Uterus (tissue), 4 donors: ENCODE measurements around the gene NCAM1. TPM values are rescaled to one million over a fixed set of nuclear protein-coding genes. Genes with fewer than 3 reads are reported as not detected.

Experiments
- DNase-seq, 2 donors: peaks; one replicate each; pipeline ENCODE4 v3.0.0-alpha.2; 2019 to 2020
- H3K27ac ChIP-seq, 2 donors: fragments of 200-600 bp; sonication (generic); 1 replicate in 1 of 2; 2 replicates in 1 of 2; pipeline ENCODE4 v1.5.1; 2016 to 2018
- H3K27me3 ChIP-seq, 2 donors: fragments of 200-600 bp; sonication (generic); one replicate each; pipeline ENCODE4 v1.5.1; 2018 to 2019; ENCODE audit warnings: control low read depth in 1 of 2
- H3K36me3 ChIP-seq, 2 donors: fragments of 200-600 bp; sonication (generic); one replicate each; pipeline ENCODE4 v1.5.1; 2019; ENCODE audit warnings: control low read depth in 1 of 2
- H3K4me1 ChIP-seq, 2 donors: fragments of 200-600 bp; sonication (generic); one replicate each; pipeline ENCODE4 v1.5.1; 2018 to 2019; ENCODE audit warnings: control low read depth in 1 of 2
- H3K4me3 ChIP-seq, 2 donors: fragments of 200-600 bp; sonication (generic); 1 replicate in 1 of 2; 2 replicates in 1 of 2; pipeline ENCODE4 v1.5.1; 2018 to 2019; ENCODE audit warnings: mild to moderate bottlenecking in 1 of 2
- H3K9me3 ChIP-seq, 2 donors: fragments of 200-600 bp; sonication (generic); one replicate each; pipeline ENCODE4 v1.5.1; 2019; ENCODE audit warnings: control low read depth in 1 of 2
- POLR2A ChIP-seq, 2 donors: fragments of 450-650 bp; IDR thresholded peaks; one replicate each; pipeline ENCODE4 v1.6.1; 2016; ENCODE audit warnings: antibody characterized with exemption in 2 of 2, mild to moderate bottlenecking in 1 of 2, moderate library complexity in 1 of 2
- intact Hi-C: fragments of 100-400 bp; cut with DNase I; formaldehyde crosslinking; loops from one replicate; pipeline ENCODE4 v1.15.1; 2023; ENCODE audit warnings: low total_unique reads
- total RNA-seq, 4 donors: library from RNA; depleted of rRNA in 3 of 4; stranded (reverse); fragments of >200 nt in 3 of 4; gene quantifications; one replicate each; pipeline versions ENCODE4 v1.1.0 to v1.2.4, GENCODE V29; 2014 to 2023
- TF ChIP-seq, protein P1 (sequence below), 4 experiments: fragments of 200-600 bp in 2 of 4; fragments of 450-650 bp in 2 of 4; sonication (generic) in 2 of 4; IDR thresholded peaks; one replicate each; pipeline ENCODE4 v1.5.1; 2016 to 2019; ENCODE audit warnings: antibody characterized with exemption in 4 of 4, mild to moderate bottlenecking in 2 of 4, moderate library complexity in 1 of 4
- donor health status: DM: yes; HTN: yes; CAD: no.

Gene NCAM1
- total RNA-seq, 4 donors from 2014 or later = 54.4 to 210 (median 171) TPM

- no peak for DNase-seq
- intact Hi-C loops = no loop called here
- Histone ChIP-seq H3K36me3 (no peaks in the 10 kb centered on the region), H3K27ac (peak overlapping the region in 1 of 2 donors; percentile 12), H3K27me3 (no peaks in the 10 kb centered on the region), H3K4me1 (no peaks in the 10 kb centered on the region), H3K4me3 (no peak overlapping the region), H3K9me3 (no peaks in the 10 kb centered on the region)
- TF ChIP-seq, protein P1, sequence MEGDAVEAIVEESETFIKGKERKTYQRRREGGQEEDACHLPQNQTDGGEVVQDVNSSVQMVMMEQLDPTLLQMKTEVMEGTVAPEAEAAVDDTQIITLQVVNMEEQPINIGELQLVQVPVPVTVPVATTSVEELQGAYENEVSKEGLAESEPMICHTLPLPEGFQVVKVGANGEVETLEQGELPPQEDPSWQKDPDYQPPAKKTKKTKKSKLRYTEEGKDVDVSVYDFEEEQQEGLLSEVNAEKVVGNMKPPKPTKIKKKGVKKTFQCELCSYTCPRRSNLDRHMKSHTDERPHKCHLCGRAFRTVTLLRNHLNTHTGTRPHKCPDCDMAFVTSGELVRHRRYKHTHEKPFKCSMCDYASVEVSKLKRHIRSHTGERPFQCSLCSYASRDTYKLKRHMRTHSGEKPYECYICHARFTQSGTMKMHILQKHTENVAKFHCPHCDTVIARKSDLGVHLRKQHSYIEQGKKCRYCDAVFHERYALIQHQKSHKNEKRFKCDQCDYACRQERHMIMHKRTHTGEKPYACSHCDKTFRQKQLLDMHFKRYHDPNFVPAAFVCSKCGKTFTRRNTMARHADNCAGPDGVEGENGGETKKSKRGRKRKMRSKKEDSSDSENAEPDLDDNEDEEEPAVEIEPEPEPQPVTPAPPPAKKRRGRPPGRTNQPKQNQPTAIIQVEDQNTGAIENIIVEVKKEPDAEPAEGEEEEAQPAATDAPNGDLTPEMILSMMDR (IDR thresholded peaks at IDR 0.05) = no peak
- no peak for TF ChIP-seq POLR2A (IDR thresholded peaks at IDR 0.05)
These were observed 14.3 kb downstream of the NCAM1 start for GRCh38 chr11:112975493-112975892.

GRCh38 chr11:112977755-112978154 lies 16.5 kb downstream of the NCAM1 start:
- TF ChIP-seq, protein P1 (IDR thresholded peaks at IDR 0.05) = no peak
- no peak for TF ChIP-seq POLR2A (IDR thresholded peaks at IDR 0.05)
- Histone ChIP-seq H3K27ac (peak overlapping the region in 1 of 2 donors; percentile 39), H3K4me3 (no peak overlapping the region), H3K27me3 (no peaks in the 10 kb centered on the region), H3K36me3 (no peaks in the 10 kb centered on the region), H3K9me3 (no peaks in the 10 kb centered on the region), H3K4me1 (no peaks in the 10 kb centered on the region)
- peak; percentile 36 to 59 for DNase-seq
- intact Hi-C loops = no loop called here

DNA sequence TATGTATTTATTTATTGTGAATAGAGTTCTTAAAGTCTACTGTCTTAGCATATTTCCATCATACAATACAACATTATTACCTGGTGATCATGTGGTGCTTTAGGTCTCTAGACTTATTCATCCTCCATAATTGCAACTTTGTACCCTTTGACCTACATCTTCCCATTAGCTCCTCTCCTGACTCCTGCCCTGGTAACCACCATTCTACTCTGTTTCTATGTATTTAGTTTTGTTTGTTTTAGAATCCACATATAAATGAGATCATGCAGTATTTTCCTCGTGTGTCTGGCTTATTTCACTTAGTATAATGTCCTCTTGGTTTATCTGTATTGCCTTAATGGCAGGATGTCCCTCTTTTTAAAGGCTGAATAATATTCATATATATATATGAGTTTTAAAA lies 22.7 kb downstream of the NCAM1 start:
- no peaks in the 10 kb centered on the region for H3K27me3 ChIP-seq
- no peaks in the 10 kb centered on the region for H3K4me1 ChIP-seq
- no peaks in the 10 kb centered on the region for H3K36me3 ChIP-seq
- TF ChIP-seq, protein P1 (IDR thresholded peaks at IDR 0.05) = no peak
- TF ChIP-seq POLR2A (IDR thresholded peaks at IDR 0.05) = no peak
- intact Hi-C loops = no loop called here
- no peak overlapping the region for H3K27ac ChIP-seq
- no peak overlapping the region for H3K4me3 ChIP-seq
- DNase-seq = no peak
- H3K9me3 ChIP-seq = peaks cover 0 to 25% of the 10 kb centered on the region in 2 donors

DNA sequence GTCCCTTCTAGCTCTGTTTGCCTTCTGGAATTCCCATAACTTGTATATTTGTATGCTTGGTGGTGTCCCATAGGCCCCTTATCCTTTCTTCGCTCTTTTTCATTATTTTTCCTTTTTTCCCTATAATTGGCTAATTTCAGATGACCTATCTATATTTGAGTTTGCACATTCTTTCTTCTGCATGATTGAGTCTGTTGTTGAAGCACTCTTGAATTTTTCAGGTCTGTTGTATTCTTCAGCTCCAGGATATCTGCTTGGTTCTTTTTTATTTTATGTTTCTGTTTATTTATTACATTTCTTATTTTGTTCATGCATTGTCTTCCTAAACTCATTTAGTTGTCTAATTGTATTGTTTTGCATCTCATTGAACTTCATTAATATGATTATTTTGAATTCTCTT lies 28.0 kb downstream of the NCAM1 start:
- no peaks in the 10 kb centered on the region for H3K4me1 ChIP-seq
- H3K4me3 ChIP-seq = no peak overlapping the region
- no peaks in the 10 kb centered on the region for H3K36me3 ChIP-seq
- no peak for TF ChIP-seq POLR2A (IDR thresholded peaks at IDR 0.05)
- TF ChIP-seq, protein P1 (IDR thresholded peaks at IDR 0.05) = no peak
- intact Hi-C loops = no loop called here
- no peaks in the 10 kb centered on the region for H3K27me3 ChIP-seq
- H3K27ac ChIP-seq = no peak overlapping the region
- no peak for DNase-seq
- H3K9me3 ChIP-seq = peaks cover 0 to 28% of the 10 kb centered on the region in 2 donors

GRCh38 chr11:112993808-112994207 lies 32.6 kb downstream of the NCAM1 start:
- Histone ChIP-seq H3K4me3 (no peak overlapping the region), H3K27me3 (no peaks in the 10 kb centered on the region), H3K27ac (no peak overlapping the region), H3K9me3 (peaks cover 0 to 3% of the 10 kb centered on the region in 2 donors), H3K36me3 (no peaks in the 10 kb centered on the region), H3K4me1 (peaks cover 0 to 5% of the 10 kb centered on the region in 2 donors)
- intact Hi-C loops = no loop called here
- DNase-seq = no peak
- no peak for TF ChIP-seq POLR2A (IDR thresholded peaks at IDR 0.05)
- TF ChIP-seq, protein P1 (IDR thresholded peaks at IDR 0.05) = no peak
